ENCODE measurements around the gene TOM1L2. TPM values are rescaled to one million over a fixed set of nuclear protein-coding genes. Genes with fewer than 3 reads are reported as not detected.
"Not testable (repeated sequence)": the region's sequence is repeated elsewhere in the genome, so short reads cannot be mapped to it uniquely, and the experiment has no call there.

The TOM1L2 gene
- polyA plus RNA-seq, 1 donor from 2014 or later, result 3.7 TPM

GRCh38 chr17:17921192-17922069 lies 50.8 kb downstream of the TOM1L2 start:
- Mint-ChIP-seq H3K27me3 (no peaks in the 10 kb centered on the region), H3K9me3 (no peaks in the 10 kb centered on the region), H3K4me1 (peaks cover 0 to 4% (median 0%) of the 10 kb centered on the region in 3 donors), H3K27ac (no peak overlapping the region), H3K4me3 (no peak overlapping the region), H3K36me3 (peaks cover 9% of the 10 kb centered on the region)

- Mint-ChIP-seq H3K27ac (no peak overlapping the region), H3K4me3 (no peak overlapping the region), H3K4me1 (peaks cover 0 to 2% (median 0%) of the 10 kb centered on the region in 3 donors), H3K27me3 (no peaks in the 10 kb centered on the region), H3K36me3 (peaks cover 3% of the 10 kb centered on the region), H3K9me3 (no peaks in the 10 kb centered on the region)
Measured at GRCh38 chr17:17919169-17920107, 52.8 kb downstream of the TOM1L2 start.

GRCh38 chr17:17917394-17917793 lies 54.8 kb downstream of the TOM1L2 start:
- no peak overlapping the region for H3K27ac Mint-ChIP-seq
- no peaks in the 10 kb centered on the region for H3K27me3 Mint-ChIP-seq
- H3K36me3 Mint-ChIP-seq, result no peaks in the 10 kb centered on the region
- peaks cover 0 to 2% (median 0%) of the 10 kb centered on the region in 3 donors for H3K4me1 Mint-ChIP-seq
- H3K4me3 Mint-ChIP-seq, result no peak overlapping the region
- no peaks in the 10 kb centered on the region for H3K9me3 Mint-ChIP-seq

GRCh38 chr17:17915183-17915582 lies 57.0 kb downstream of the TOM1L2 start:
- no peaks in the 10 kb centered on the region for H3K9me3 Mint-ChIP-seq
- peaks cover 0 to 2% (median 0%) of the 10 kb centered on the region in 3 donors for H3K4me1 Mint-ChIP-seq
- peaks cover 2% of the 10 kb centered on the region for H3K36me3 Mint-ChIP-seq
- no peak overlapping the region for H3K27ac Mint-ChIP-seq
- no peaks in the 10 kb centered on the region for H3K27me3 Mint-ChIP-seq
- H3K4me3 Mint-ChIP-seq, result no peak overlapping the region

- peaks cover 0 to 2% (median 0%) of the 10 kb centered on the region in 3 donors for H3K4me1 Mint-ChIP-seq
- H3K9me3 Mint-ChIP-seq, result no peaks in the 10 kb centered on the region
- H3K27me3 Mint-ChIP-seq, result no peaks in the 10 kb centered on the region
- H3K36me3 Mint-ChIP-seq, result peaks cover 2% of the 10 kb centered on the region
- H3K27ac Mint-ChIP-seq, result peak overlapping the region in 1 of 3 donors; percentile 53
- H3K4me3 Mint-ChIP-seq, result peak overlapping the region in 1 of 4 donors; percentile 27
Measured at GRCh38 chr17:17913695-17914332, 58.4 kb downstream of the TOM1L2 start.

- H3K36me3 Mint-ChIP-seq, H3K9me3 Mint-ChIP-seq, H3K27ac Mint-ChIP-seq, H3K4me1 Mint-ChIP-seq, H3K4me3 Mint-ChIP-seq, H3K27me3 Mint-ChIP-seq: not testable (repeated sequence)
Measured at GRCh38 chr17:17912336-17912735, 59.9 kb downstream of the TOM1L2 start.

- Mint-ChIP-seq H3K27me3 (no peaks in the 10 kb centered on the region), H3K27ac (no peak overlapping the region), H3K9me3 (no peaks in the 10 kb centered on the region), H3K36me3 (peaks cover 5% of the 10 kb centered on the region), H3K4me1 (no peaks in the 10 kb centered on the region), H3K4me3 (no peak overlapping the region)
Measured at GRCh38 chr17:17911001-17911613, 61.1 kb downstream of the TOM1L2 start.

GRCh38 chr17:17910060-17910459 lies 62.1 kb downstream of the TOM1L2 start:
- Mint-ChIP-seq H3K27ac (no peak overlapping the region), H3K4me1 (no peaks in the 10 kb centered on the region), H3K36me3 (peaks cover 7% of the 10 kb centered on the region), H3K9me3 (no peaks in the 10 kb centered on the region), H3K27me3 (no peaks in the 10 kb centered on the region), H3K4me3 (no peak overlapping the region)

GRCh38 chr17:17909078-17909477 lies 63.1 kb downstream of the TOM1L2 start:
- H3K27me3 Mint-ChIP-seq, result no peaks in the 10 kb centered on the region
- peak overlapping the region in 1 of 3 donors; percentile 83 for H3K27ac Mint-ChIP-seq
- H3K36me3 Mint-ChIP-seq, result peaks cover 7% of the 10 kb centered on the region
- H3K4me1 Mint-ChIP-seq, result no peaks in the 10 kb centered on the region
- no peaks in the 10 kb centered on the region for H3K9me3 Mint-ChIP-seq
- no peak overlapping the region for H3K4me3 Mint-ChIP-seq

GRCh38 chr17:17907469-17907868 lies 64.7 kb downstream of the TOM1L2 start:
- H3K4me3 Mint-ChIP-seq, result no peak overlapping the region
- H3K36me3 Mint-ChIP-seq, result peaks cover 7% of the 10 kb centered on the region
- no peaks in the 10 kb centered on the region for H3K4me1 Mint-ChIP-seq
- H3K27me3 Mint-ChIP-seq, result no peaks in the 10 kb centered on the region
- no peak overlapping the region for H3K27ac Mint-ChIP-seq
- H3K9me3 Mint-ChIP-seq, result no peaks in the 10 kb centered on the region

GRCh38 chr17:17906418-17907215 lies 65.6 kb downstream of the TOM1L2 start:
- H3K36me3 Mint-ChIP-seq, result peaks cover 7% of the 10 kb centered on the region
- no peaks in the 10 kb centered on the region for H3K9me3 Mint-ChIP-seq
- no peaks in the 10 kb centered on the region for H3K4me1 Mint-ChIP-seq
- no peak overlapping the region for H3K27ac Mint-ChIP-seq
- H3K4me3 Mint-ChIP-seq, result no peak overlapping the region
- no peaks in the 10 kb centered on the region for H3K27me3 Mint-ChIP-seq

GRCh38 chr17:17905036-17905320 lies 67.2 kb downstream of the TOM1L2 start:
- no peaks in the 10 kb centered on the region for H3K4me1 Mint-ChIP-seq
- H3K9me3 Mint-ChIP-seq, result no peaks in the 10 kb centered on the region
- peaks cover 7% of the 10 kb centered on the region for H3K36me3 Mint-ChIP-seq
- H3K4me3 Mint-ChIP-seq, result no peak overlapping the region
- no peaks in the 10 kb centered on the region for H3K27me3 Mint-ChIP-seq
- no peak overlapping the region for H3K27ac Mint-ChIP-seq

- Mint-ChIP-seq H3K27me3 (no peaks in the 10 kb centered on the region), H3K4me1 (no peaks in the 10 kb centered on the region), H3K4me3 (no peak overlapping the region), H3K36me3 (peaks cover 7% of the 10 kb centered on the region), H3K9me3 (no peaks in the 10 kb centered on the region), H3K27ac (no peak overlapping the region)
Measured at GRCh38 chr17:17904166-17905035, 67.8 kb downstream of the TOM1L2 start.
